GM12878 (cell line): ENCODE measurements around the gene PPP4C. TPM values are rescaled to one million over a fixed set of nuclear protein-coding genes. Genes with fewer than 3 reads are reported as not detected.

Experiments
- ATAC-seq: fragments of 200-7000 bp; cut with Tn5 transposase; 3 replicates; pipeline ENCODE4 v1.9.1; 2020; ENCODE audit warnings: mild to moderate bottlenecking, moderate library complexity
- BruUV-seq: library from RNA; stranded (reverse); fragments of 400-500 nt; replicated peaks from 2 replicates; lab custom pipeline; 2021; lab: Mats Ljungman, UMichigan
- CTCF ChIA-PET: fragments of 300-600 bp; sonication (Branson Sonifier 250); formaldehyde crosslinking; extraction: SDS; loops from one replicate; lab custom pipeline; 2021; ENCODE audit warnings: inconsistent platforms; lab: Yijun Ruan, JAX
- POLR2A ChIA-PET: fragments of 350-600 bp; formaldehyde crosslinking; extraction: SDS; loops from one replicate; lab custom pipeline; 2021; ENCODE audit warnings: inconsistent platforms; lab: Charles Lee
- RAD21 ChIA-PET: fragments of 300-600 bp; sonication (Branson Sonifier 250); formaldehyde crosslinking; loops from one replicate; lab custom pipeline; 2023; ENCODE audit warnings: antibody characterized with exemption; ENCODE audit not compliant: unreplicated experiment; lab: Charles Lee
- SMC1A ChIA-PET: fragments of 300-600 bp; sonication (Branson Sonifier 250); formaldehyde crosslinking; loops from one replicate; lab custom pipeline; 2023; ENCODE audit not compliant: unreplicated experiment, uncharacterized antibody; lab: Charles Lee
- DNase-seq: peaks from one replicate; pipeline ENCODE4 v3.0.0-alpha.2; 2011; ENCODE audit warnings: low read depth, low spot score
- FAIRE-seq: peaks from 3 replicates; lab custom pipeline; 2011; peaks lifted over from hg19 to GRCh38; lab: Jason Lieb, UNC
- H2AFZ ChIP-seq: 2 replicates; pipeline ENCODE4 v1.6.0; 2011; ENCODE audit warnings: low read depth, low read length, control low read depth; ENCODE audit not compliant: control insufficient read depth
- H3K27ac ChIP-seq: 2 replicates; pipeline ENCODE4 v1.5.1; 2011; ENCODE audit warnings: control low read depth; ENCODE audit not compliant: control insufficient read depth, insufficient read depth
- H3K27me3 ChIP-seq, 2 experiments: replicated peaks in 1 of 2; 2 replicates each; pipeline versions ENCODE4 v1.6.0 to v1.6.1; 2011; ENCODE audit warnings: low read length in 1 of 2; ENCODE audit not compliant: control insufficient read depth in 2 of 2, insufficient read depth in 2 of 2
- H3K36me3 ChIP-seq, 2 experiments: 2 replicates each; pipeline ENCODE4 v1.5.1; 2011; ENCODE audit warnings: low read length in 1 of 2; ENCODE audit not compliant: control insufficient read depth in 2 of 2, insufficient read depth in 2 of 2
- H3K4me1 ChIP-seq: 2 replicates; pipeline ENCODE4 v1.6.1; 2011; ENCODE audit warnings: mild to moderate bottlenecking, low read length, moderate library complexity, mixed read lengths; ENCODE audit not compliant: control insufficient read depth, insufficient read depth
- H3K4me2 ChIP-seq: 2 replicates; pipeline ENCODE4 v1.6.0; 2011; ENCODE audit warnings: control low read depth; ENCODE audit not compliant: control insufficient read depth, insufficient read depth
- H3K4me3 ChIP-seq: fragments of 200-600 bp; sonication (generic); 2 replicates; pipeline ENCODE4 v1.5.1; 2016
- H3K79me2 ChIP-seq: 2 replicates; pipeline ENCODE4 v1.6.0; 2011; ENCODE audit warnings: low read length; ENCODE audit not compliant: control insufficient read depth, insufficient read depth
- H3K9ac ChIP-seq: 2 replicates; pipeline ENCODE4 v1.8.0; 2011; ENCODE audit warnings: low read length, control low read depth, mixed read lengths; ENCODE audit not compliant: control insufficient read depth, insufficient read depth
- H3K9me3 ChIP-seq: replicated peaks from 3 replicates; pipeline ENCODE4 v1.5.1; 2011; ENCODE audit warnings: mild to moderate bottlenecking, low read length; ENCODE audit not compliant: control insufficient read depth, insufficient read depth
- H4K20me1 ChIP-seq: 2 replicates; pipeline ENCODE4 v1.6.0; 2011; ENCODE audit not compliant: control insufficient read depth, insufficient read depth
- EED ChIP-seq: sonication (generic); IDR thresholded peaks from 2 replicates; pipeline ENCODE4 v1.6.1; 2016; ENCODE audit warnings: antibody characterized with exemption, low read depth
- POLR2A ChIP-seq: IDR thresholded peaks from 2 replicates; pipeline ENCODE4 v1.6.1; 2011; ENCODE audit warnings: low read depth, mild to moderate bottlenecking, low read length
- POLR2AphosphoS5 ChIP-seq: IDR thresholded peaks from 2 replicates; pipeline ENCODE4 v1.6.1; 2011; ENCODE audit warnings: mild to moderate bottlenecking, low read length, inconsistent platforms
- REST ChIP-seq: IDR thresholded peaks from 2 replicates; pipeline ENCODE4 v1.6.1; 2012; ENCODE audit warnings: mild to moderate bottlenecking, low read depth, low read length
- ZNF622 ChIP-seq: fragments of 450-650 bp; IDR thresholded peaks from 2 replicates; pipeline ENCODE4 v1.6.1; 2017; ENCODE audit warnings: mild to moderate bottlenecking, inconsistent platforms
- WGBS: methylation state at CpG from one replicate; pipeline ENCODE4 v1.1.6; 2016; ENCODE audit warnings: low lambda C conversion rate; ENCODE audit not compliant: insufficient replicate concordance, insufficient coverage; ENCODE audit errors: missing lambda C conversion rate; 5-methylcytosine and 5-hydroxymethylcytosine counted together
- in situ Hi-C: fragments of 300-500 bp; cut with MboI; formaldehyde crosslinking; loops from 9 replicates; pipeline ENCODE4 v1.14.3; 2018; ENCODE audit warnings: mixed read lengths
- intact Hi-C: fragments of 100-400 bp; cut with micrococcal nuclease; formaldehyde crosslinking; loops from one replicate; pipeline ENCODE4 v1.14.2; 2022; ENCODE audit not compliant: unreplicated experiment
- polyA plus RNA-seq, 11 experiments: library from polyadenylated mRNA; depleted of rRNA in 4 of 11; unstranded in 6 of 11; stranded (reverse) in 5 of 11; fragments of >200 nt; fragmentation: Nextera tagmentation in 4 of 11; fragmentation: Illumina TruSeq in 1 of 11; extraction: Ambion mirVana in 4 of 11; extraction: Trizol in 1 of 11; gene quantifications; 1 replicate in 1 of 11; 2 replicates in 10 of 11; pipeline versions ENCODE4 v1.2.1 to v1.2.3, GENCODE V29; 2011 to 2016; ENCODE audit warnings: inconsistent platforms in 2 of 11, missing spikeins in 2 of 11, low read depth in 1 of 11
- total RNA-seq, 4 experiments: library from RNA; depleted of rRNA in 3 of 4; stranded (reverse); fragments of >200 nt in 3 of 4; fragmentation: Illumina TruSeq in 1 of 4; extraction: Trizol in 1 of 4; gene quantifications; 2 replicates each; pipeline versions ENCODE4 v1.2.1 to v1.2.3, GENCODE V29; 2013 to 2021
- TF ChIP-seq, protein P1 (sequence below): fragments of 450-650 bp; IDR thresholded peaks from 2 replicates; pipeline ENCODE4 v1.6.1; 2016; ENCODE audit warnings: mild to moderate bottlenecking, moderate library complexity, borderline replicate concordance
- TF ChIP-seq, protein P2 (sequence below): IDR thresholded peaks from 2 replicates; pipeline ENCODE4 v1.6.1; 2011; ENCODE audit warnings: low read depth, low read length, improper control_type of control experiment, borderline replicate concordance

Gene PPP4C
- total and polyA plus RNA-seq, 10 of the 15 experiments (the other 5 are each of a cell fraction or from before 2014, with no cell fraction given): 2.7 to 240 (median 124) TPM

DNA sequence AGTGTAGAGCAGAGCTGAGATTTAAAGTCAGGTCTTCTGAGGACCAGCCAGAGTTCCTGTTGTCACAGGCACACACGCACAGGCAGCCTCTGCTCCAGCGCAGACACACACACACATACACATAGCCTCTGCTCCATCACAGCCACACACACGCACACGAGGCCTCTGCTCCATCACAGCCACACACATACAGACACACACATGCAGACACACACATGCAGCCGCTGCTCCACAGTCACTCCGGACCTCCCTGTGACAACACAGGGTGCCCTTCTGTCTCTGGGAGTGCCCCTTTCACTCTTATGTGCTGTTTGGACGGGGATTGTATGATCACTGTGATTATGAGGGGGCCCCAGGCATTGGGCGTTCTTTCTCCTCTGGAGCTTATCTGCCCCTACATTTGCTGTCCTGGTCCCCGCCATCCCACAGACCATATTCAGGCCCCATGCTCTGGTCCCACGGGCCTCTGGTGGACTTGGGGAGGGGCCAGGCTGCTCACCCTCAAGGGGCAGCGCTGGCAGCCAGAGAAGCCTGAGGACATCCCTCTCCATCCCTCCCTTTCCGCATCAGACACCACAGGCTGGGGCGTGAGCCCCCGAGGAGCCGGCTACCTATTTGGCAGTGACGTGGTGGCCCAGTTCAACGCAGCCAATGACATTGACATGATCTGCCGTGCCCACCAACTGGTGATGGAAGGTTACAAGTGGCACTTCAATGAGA lies 8.5 kb downstream of the PPP4C start:
- POLR2A ChIA-PET: interaction anchor here (0.6 kb wide), 1 partner anchor 161 kb away, joined by 3 read pairs; no protein-coding TSS in a partner anchor

DNA sequence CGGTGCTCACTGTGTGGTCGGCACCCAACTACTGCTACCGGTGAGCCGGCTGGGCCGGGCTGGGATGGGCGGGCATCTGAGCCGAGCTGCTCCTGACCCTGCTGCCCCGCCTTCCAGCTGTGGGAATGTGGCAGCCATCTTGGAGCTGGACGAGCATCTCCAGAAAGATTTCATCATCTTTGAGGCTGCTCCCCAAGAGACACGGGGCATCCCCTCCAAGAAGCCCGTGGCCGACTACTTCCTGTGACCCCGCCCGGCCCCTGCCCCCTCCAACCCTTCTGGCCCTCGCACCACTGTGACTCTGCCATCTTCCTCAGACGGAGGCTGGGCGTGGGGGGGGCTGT lies 9.0 kb downstream of the PPP4C start:
- H3K9me3 ChIP-seq: no peaks in the 10 kb centered on the region
- no peak overlapping the region for H3K4me2 ChIP-seq
- ChIA-PET POLR2A (no interaction called here), RAD21 (no interaction called here), SMC1A (no interaction called here), CTCF (no interaction called here)
- ATAC-seq: no peak
- H4K20me1 ChIP-seq: no peaks in the 10 kb centered on the region
- H3K9ac ChIP-seq: no peak overlapping the region
- in situ Hi-C loops: loop anchor here (25.0 kb wide), 1 partner anchor 1803 kb away; no protein-coding TSS in a partner anchor
- H2AFZ ChIP-seq: no peak overlapping the region
- 71% methylated on average over 14 of the region's 17 CpGs for WGBS
- intact Hi-C loops: no loop called here
- no peak overlapping the region for H3K4me3 ChIP-seq
- TF ChIP-seq, protein P1, sequence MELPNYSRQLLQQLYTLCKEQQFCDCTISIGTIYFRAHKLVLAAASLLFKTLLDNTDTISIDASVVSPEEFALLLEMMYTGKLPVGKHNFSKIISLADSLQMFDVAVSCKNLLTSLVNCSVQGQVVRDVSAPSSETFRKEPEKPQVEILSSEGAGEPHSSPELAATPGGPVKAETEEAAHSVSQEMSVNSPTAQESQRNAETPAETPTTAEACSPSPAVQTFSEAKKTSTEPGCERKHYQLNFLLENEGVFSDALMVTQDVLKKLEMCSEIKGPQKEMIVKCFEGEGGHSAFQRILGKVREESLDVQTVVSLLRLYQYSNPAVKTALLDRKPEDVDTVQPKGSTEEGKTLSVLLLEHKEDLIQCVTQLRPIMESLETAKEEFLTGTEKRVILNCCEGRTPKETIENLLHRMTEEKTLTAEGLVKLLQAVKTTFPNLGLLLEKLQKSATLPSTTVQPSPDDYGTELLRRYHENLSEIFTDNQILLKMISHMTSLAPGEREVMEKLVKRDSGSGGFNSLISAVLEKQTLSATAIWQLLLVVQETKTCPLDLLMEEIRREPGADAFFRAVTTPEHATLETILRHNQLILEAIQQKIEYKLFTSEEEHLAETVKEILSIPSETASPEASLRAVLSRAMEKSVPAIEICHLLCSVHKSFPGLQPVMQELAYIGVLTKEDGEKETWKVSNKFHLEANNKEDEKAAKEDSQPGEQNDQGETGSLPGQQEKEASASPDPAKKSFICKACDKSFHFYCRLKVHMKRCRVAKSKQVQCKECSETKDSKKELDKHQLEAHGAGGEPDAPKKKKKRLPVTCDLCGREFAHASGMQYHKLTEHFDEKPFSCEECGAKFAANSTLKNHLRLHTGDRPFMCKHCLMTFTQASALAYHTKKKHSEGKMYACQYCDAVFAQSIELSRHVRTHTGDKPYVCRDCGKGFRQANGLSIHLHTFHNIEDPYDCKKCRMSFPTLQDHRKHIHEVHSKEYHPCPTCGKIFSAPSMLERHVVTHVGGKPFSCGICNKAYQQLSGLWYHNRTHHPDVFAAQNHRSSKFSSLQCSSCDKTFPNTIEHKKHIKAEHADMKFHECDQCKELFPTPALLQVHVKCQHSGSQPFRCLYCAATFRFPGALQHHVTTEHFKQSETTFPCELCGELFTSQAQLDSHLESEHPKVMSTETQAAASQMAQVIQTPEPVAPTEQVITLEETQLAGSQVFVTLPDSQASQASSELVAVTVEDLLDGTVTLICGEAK: no peak
- TF ChIP-seq REST: no peak
- no peak for TF ChIP-seq EED
- FAIRE-seq: no peak
- no peaks in the 10 kb centered on the region for H3K4me1 ChIP-seq
- no TSS peak for BruUV-seq
- peaks cover 26 to 33% of the 10 kb centered on the region in 2 experiments; a peak in 3 of 4 replicates for H3K36me3 ChIP-seq
- no peak for DNase-seq
- peaks cover under 1% of the 10 kb centered on the region for H3K79me2 ChIP-seq
- H3K27me3 ChIP-seq: no peaks in the 10 kb centered on the region
- H3K27ac ChIP-seq: no peak overlapping the region

More for the DNA sequence above, 8.5 kb downstream of the PPP4C start:
- no peak for ATAC-seq
- CTCF ChIA-PET: no interaction called here
- Histone ChIP-seq H3K4me3 (no peak overlapping the region), H3K27me3 (no peaks in the 10 kb centered on the region), H3K4me2 (no peak overlapping the region), H3K79me2 (peaks cover 1% of the 10 kb centered on the region), H2AFZ (no peak overlapping the region), H4K20me1 (no peaks in the 10 kb centered on the region), H3K27ac (no peak overlapping the region), H3K4me1 (no peaks in the 10 kb centered on the region), H3K9me3 (no peaks in the 10 kb centered on the region), H3K9ac (no peak overlapping the region), H3K36me3 (peaks cover 26 to 37% of the 10 kb centered on the region in 2 experiments; a peak in 3 of 4 replicates)
- intact Hi-C loops: no loop called here
- no peak for FAIRE-seq
- 86% methylated on average over 18 of the region's 18 CpGs for WGBS
- RAD21 ChIA-PET: no interaction called here
- DNase-seq: no peak
- no peak for TF ChIP-seq ZNF622
- TF ChIP-seq POLR2AphosphoS5: 0 out of 2 replicates have a peak, but pooled peaks have one; percentile 19
- TF ChIP-seq, protein P2, sequence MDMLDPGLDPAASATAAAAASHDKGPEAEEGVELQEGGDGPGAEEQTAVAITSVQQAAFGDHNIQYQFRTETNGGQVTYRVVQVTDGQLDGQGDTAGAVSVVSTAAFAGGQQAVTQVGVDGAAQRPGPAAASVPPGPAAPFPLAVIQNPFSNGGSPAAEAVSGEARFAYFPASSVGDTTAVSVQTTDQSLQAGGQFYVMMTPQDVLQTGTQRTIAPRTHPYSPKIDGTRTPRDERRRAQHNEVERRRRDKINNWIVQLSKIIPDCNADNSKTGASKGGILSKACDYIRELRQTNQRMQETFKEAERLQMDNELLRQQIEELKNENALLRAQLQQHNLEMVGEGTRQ: no peak
- TF ChIP-seq POLR2A: peak; percentile 53
- BruUV-seq: no TSS peak
- SMC1A ChIA-PET: no interaction called here
- in situ Hi-C loops: loop anchor here (25.0 kb wide), 1 partner anchor 1803 kb away; no protein-coding TSS in a partner anchor
